HEK293 (cell line): ENCODE results near the gene MPZL3.

ENCODE experiments used
- CTCF ChIA-PET: fragments of 350-600 bp; formaldehyde crosslinking; extraction: SDS; loops from one replicate; lab custom pipeline; 2021; ENCODE audit warnings: antibody characterized with exemption; lab: Yijun Ruan, JAX
- POLR2A ChIA-PET: fragments of 300-600 bp; formaldehyde crosslinking; extraction: SDS; loops from one replicate; lab custom pipeline; 2020; ENCODE audit warnings: antibody characterized with exemption, inconsistent platforms; lab: Yijun Ruan, JAX
- H3K27ac ChIP-seq: fragments of 200-500 bp; sonication (Bioruptor generic); 2 replicates; pipeline ENCODE4 v1.5.1; 2014; ENCODE audit warnings: low read depth, low read length, control low read depth, inconsistent platforms; ENCODE audit errors: extremely low read depth
- H3K36me3 ChIP-seq, 2 experiments: fragments of 200-500 bp in 1 of 2; sonication (Bioruptor generic) in 1 of 2; 1 replicate in 1 of 2; 2 replicates in 1 of 2; pipeline ENCODE4 v1.5.1; 2014 to 2017; ENCODE audit warnings: inconsistent platforms in 2 of 2, low read length in 2 of 2; ENCODE audit not compliant: control insufficient read depth in 2 of 2, insufficient read depth in 1 of 2
- H3K4me1 ChIP-seq: fragments of 200-500 bp; sonication (Bioruptor generic); 2 replicates; pipeline ENCODE4 v1.5.1; 2014; ENCODE audit warnings: mild to moderate bottlenecking, low read length, inconsistent platforms; ENCODE audit not compliant: control insufficient read depth, insufficient read depth
- H3K4me3 ChIP-seq: 2 replicates; pipeline ENCODE4 v1.5.1; 2011; ENCODE audit warnings: low read depth, mild to moderate bottlenecking, control low read depth, low read length, moderate library complexity
- H3K9me3 ChIP-seq: fragments of 200-500 bp; sonication (Bioruptor generic); 2 replicates; pipeline ENCODE4 v1.5.1; 2014; ENCODE audit warnings: low read depth, low read length, inconsistent platforms; ENCODE audit not compliant: control insufficient read depth, insufficient read depth
- KLF1 ChIP-seq: fragments of 450-650 bp; formaldehyde crosslinking; IDR thresholded peaks from 2 replicates; pipeline ENCODE4 v1.5.1; 2016; ENCODE audit warnings: missing biosample characterization, missing genetic modification characterization
- KLF8 ChIP-seq: fragments of 450-650 bp; formaldehyde crosslinking; IDR thresholded peaks from 2 replicates; pipeline ENCODE4 v1.5.1; 2016; ENCODE audit warnings: missing biosample characterization, missing genetic modification characterization
- KLF9 ChIP-seq: fragments of 450-650 bp; formaldehyde crosslinking; IDR thresholded peaks from 2 replicates; pipeline ENCODE4 v1.5.1; 2016; ENCODE audit warnings: missing biosample characterization, missing genetic modification characterization, low read depth
- YY2 ChIP-seq: fragments of 450-650 bp; formaldehyde crosslinking; IDR thresholded peaks from 2 replicates; pipeline ENCODE4 v1.5.1; 2016; ENCODE audit warnings: missing biosample characterization, missing genetic modification characterization
- ZBTB20 ChIP-seq: fragments of 450-650 bp; formaldehyde crosslinking; IDR thresholded peaks from 2 replicates; pipeline ENCODE4 v1.5.1; 2016; ENCODE audit warnings: missing biosample characterization, missing genetic modification characterization
- ZBTB8A ChIP-seq: fragments of 450-650 bp; formaldehyde crosslinking; IDR thresholded peaks from 2 replicates; pipeline ENCODE4 v1.5.1; 2016; ENCODE audit warnings: missing biosample characterization, missing genetic modification characterization
- ZNF140 ChIP-seq: fragments of 450-650 bp; formaldehyde crosslinking; IDR thresholded peaks from 2 replicates; pipeline ENCODE4 v1.5.1; 2016; ENCODE audit warnings: missing biosample characterization, missing genetic modification characterization
- ZNF146 ChIP-seq: fragments of 450-650 bp; formaldehyde crosslinking; IDR thresholded peaks from 2 replicates; pipeline ENCODE4 v1.5.1; 2016; ENCODE audit warnings: missing biosample characterization, missing genetic modification characterization
- ZNF157 ChIP-seq: fragments of 450-650 bp; formaldehyde crosslinking; IDR thresholded peaks from 2 replicates; pipeline ENCODE4 v1.5.1; 2016; ENCODE audit warnings: missing biosample characterization, missing genetic modification characterization
- ZNF202 ChIP-seq: fragments of 450-650 bp; formaldehyde crosslinking; IDR thresholded peaks from 2 replicates; pipeline ENCODE4 v1.5.1; 2016; ENCODE audit warnings: missing biosample characterization, missing genetic modification characterization, borderline replicate concordance
- ZNF37A ChIP-seq: fragments of 450-650 bp; IDR thresholded peaks from 2 replicates; pipeline ENCODE4 v1.5.1; 2018; ENCODE audit warnings: missing biosample characterization, missing genetic modification characterization
- ZNF426 ChIP-seq: fragments of 450-650 bp; formaldehyde crosslinking; IDR thresholded peaks from 2 replicates; pipeline ENCODE4 v1.5.1; 2017; ENCODE audit warnings: missing biosample characterization, missing genetic modification characterization, mild to moderate bottlenecking, inconsistent platforms, moderate library complexity
- ZNF488 ChIP-seq: fragments of 450-650 bp; formaldehyde crosslinking; IDR thresholded peaks from 2 replicates; pipeline ENCODE4 v1.5.1; 2016; ENCODE audit warnings: missing biosample characterization, missing genetic modification characterization
- ZNF529 ChIP-seq: fragments of 450-650 bp; formaldehyde crosslinking; IDR thresholded peaks from 2 replicates; pipeline ENCODE4 v1.5.1; 2017; ENCODE audit warnings: missing genetic modification characterization, missing biosample characterization; ENCODE audit not compliant: insufficient replicate concordance
- ZNF580 ChIP-seq: fragments of 450-650 bp; formaldehyde crosslinking; IDR thresholded peaks from 2 replicates; pipeline ENCODE4 v1.5.1; 2016; ENCODE audit warnings: missing biosample characterization, missing genetic modification characterization
- ZNF585B ChIP-seq: fragments of 450-650 bp; formaldehyde crosslinking; IDR thresholded peaks from 2 replicates; pipeline ENCODE4 v1.5.1; 2016; ENCODE audit warnings: missing biosample characterization, missing genetic modification characterization
- ZNF596 ChIP-seq: fragments of 450-650 bp; IDR thresholded peaks from 2 replicates; pipeline ENCODE4 v1.5.0; 2018; ENCODE audit warnings: missing biosample characterization, mild to moderate bottlenecking, missing genetic modification characterization, moderate library complexity
- ZNF621 ChIP-seq: fragments of 450-650 bp; formaldehyde crosslinking; IDR thresholded peaks from 2 replicates; pipeline ENCODE4 v1.5.1; 2017; ENCODE audit warnings: missing biosample characterization, missing genetic modification characterization
- ZNF624 ChIP-seq: fragments of 450-650 bp; formaldehyde crosslinking; IDR thresholded peaks from 2 replicates; pipeline ENCODE4 v1.5.1; 2017; ENCODE audit warnings: missing biosample characterization, missing genetic modification characterization
- ZNF626 ChIP-seq: fragments of 450-650 bp; sonication (Bioruptor Pico); formaldehyde crosslinking; IDR thresholded peaks from 2 replicates; pipeline ENCODE4 v1.5.1; 2018; ENCODE audit warnings: missing biosample characterization, missing genetic modification characterization, inconsistent platforms
- ZNF660 ChIP-seq: fragments of 450-650 bp; IDR thresholded peaks from 2 replicates; pipeline ENCODE4 v1.5.1; 2018; ENCODE audit warnings: missing biosample characterization, mild to moderate bottlenecking, missing genetic modification characterization
- ZNF677 ChIP-seq: fragments of 450-650 bp; IDR thresholded peaks from 2 replicates; pipeline ENCODE4 v1.5.0; 2018; ENCODE audit warnings: missing biosample characterization, mild to moderate bottlenecking, missing genetic modification characterization, moderate library complexity
- ZNF843 ChIP-seq: fragments of 450-650 bp; formaldehyde crosslinking; IDR thresholded peaks from 2 replicates; pipeline ENCODE4 v1.5.1; 2016; ENCODE audit warnings: missing biosample characterization, missing genetic modification characterization
- TF ChIP-seq, protein P1 (sequence below): IDR thresholded peaks from 2 replicates; pipeline ENCODE4 v1.6.1; 2011; ENCODE audit warnings: mild to moderate bottlenecking, low read depth, low read length, borderline replicate concordance
- TF ChIP-seq, protein P2 (sequence below): fragments of 450-650 bp; formaldehyde crosslinking; IDR thresholded peaks from 2 replicates; pipeline ENCODE4 v1.5.1; 2016; ENCODE audit warnings: missing biosample characterization, missing genetic modification characterization, low read depth
- TF ChIP-seq, protein P3 (sequence below): fragments of 450-650 bp; formaldehyde crosslinking; IDR thresholded peaks from 2 replicates; pipeline ENCODE4 v1.5.1; 2017; ENCODE audit warnings: missing biosample characterization, missing genetic modification characterization

Gene MPZL3

GRCh38 chr11:118213201-118213600, 39.0 kb downstream of the MPZL3 start:
- Histone ChIP-seq H3K27ac (no peak overlapping the region), H3K4me3 (no peak overlapping the region), H3K9me3 (no peaks in the 10 kb centered on the region), H3K4me1 (no peaks in the 10 kb centered on the region), H3K36me3 (no peaks in the 10 kb centered on the region)
- CTCF ChIA-PET = interaction anchor here (0.6 to 4.7 kb wide), 6 partner anchors 14 to 1392 kb away, joined by 3 to 30 read pairs (median 4); no protein-coding TSS in a partner anchor
- TF ChIP-seq ZBTB8A (tag by site-specific recombination) (no peak), ZNF426 (tag by site-specific recombination) (no peak), KLF8 (tag by site-specific recombination) (no peak), ZNF157 (tag by site-specific recombination) (no peak), KLF1 (tag by site-specific recombination) (no peak), YY2 (tag by site-specific recombination) (no peak), ZBTB20 (no peak), KLF9 (tag by site-specific recombination) (no peak), ZNF488 (tag by site-specific recombination) (no peak), ZNF529 (tag by site-specific recombination) (no peak), ZNF660 (tag by site-specific recombination) (no peak)
- POLR2A ChIA-PET = no interaction called here

DNA sequence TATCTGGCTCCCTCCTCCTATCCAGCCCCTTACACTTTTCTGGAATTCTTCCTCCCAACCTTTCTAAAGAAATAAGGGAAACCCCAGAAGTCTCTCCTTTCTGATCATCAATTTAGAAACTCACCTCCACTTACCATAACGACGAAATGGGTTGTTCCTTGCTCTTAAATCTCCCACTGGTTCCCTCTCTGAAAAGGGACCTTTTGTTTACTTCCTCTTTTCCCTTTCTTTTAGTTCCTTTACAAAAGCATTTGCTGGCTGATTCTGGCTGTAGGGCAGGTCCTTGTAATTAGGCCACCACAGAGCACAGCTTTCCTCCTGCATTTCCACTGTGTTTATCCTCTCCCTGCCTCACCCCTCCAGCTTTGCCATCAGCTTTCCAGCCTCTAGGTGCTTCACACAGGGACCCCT, 39.4 kb downstream of the MPZL3 start:
- Histone ChIP-seq H3K4me3 (no peak overlapping the region), H3K9me3 (no peaks in the 10 kb centered on the region), H3K36me3 (no peaks in the 10 kb centered on the region), H3K27ac (no peak overlapping the region), H3K4me1 (no peaks in the 10 kb centered on the region)
- ChIA-PET POLR2A (no interaction called here), CTCF (interaction anchor here (0.6 to 4.7 kb wide), 3 partner anchors 14 to 273 kb away, joined by 3 to 30 read pairs (median 4); no protein-coding TSS in a partner anchor)
- TF ChIP-seq, protein P1, sequence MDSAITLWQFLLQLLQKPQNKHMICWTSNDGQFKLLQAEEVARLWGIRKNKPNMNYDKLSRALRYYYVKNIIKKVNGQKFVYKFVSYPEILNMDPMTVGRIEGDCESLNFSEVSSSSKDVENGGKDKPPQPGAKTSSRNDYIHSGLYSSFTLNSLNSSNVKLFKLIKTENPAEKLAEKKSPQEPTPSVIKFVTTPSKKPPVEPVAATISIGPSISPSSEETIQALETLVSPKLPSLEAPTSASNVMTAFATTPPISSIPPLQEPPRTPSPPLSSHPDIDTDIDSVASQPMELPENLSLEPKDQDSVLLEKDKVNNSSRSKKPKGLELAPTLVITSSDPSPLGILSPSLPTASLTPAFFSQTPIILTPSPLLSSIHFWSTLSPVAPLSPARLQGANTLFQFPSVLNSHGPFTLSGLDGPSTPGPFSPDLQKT = no peak
- TF ChIP-seq ZNF596 (no peak), ZNF624 (tag by site-specific recombination) (no peak), ZNF585B (tag by site-specific recombination) (no peak), ZNF621 (tag by site-specific recombination) (no peak), ZNF37A (tag by site-specific recombination) (no peak), ZNF843 (no peak)

DNA sequence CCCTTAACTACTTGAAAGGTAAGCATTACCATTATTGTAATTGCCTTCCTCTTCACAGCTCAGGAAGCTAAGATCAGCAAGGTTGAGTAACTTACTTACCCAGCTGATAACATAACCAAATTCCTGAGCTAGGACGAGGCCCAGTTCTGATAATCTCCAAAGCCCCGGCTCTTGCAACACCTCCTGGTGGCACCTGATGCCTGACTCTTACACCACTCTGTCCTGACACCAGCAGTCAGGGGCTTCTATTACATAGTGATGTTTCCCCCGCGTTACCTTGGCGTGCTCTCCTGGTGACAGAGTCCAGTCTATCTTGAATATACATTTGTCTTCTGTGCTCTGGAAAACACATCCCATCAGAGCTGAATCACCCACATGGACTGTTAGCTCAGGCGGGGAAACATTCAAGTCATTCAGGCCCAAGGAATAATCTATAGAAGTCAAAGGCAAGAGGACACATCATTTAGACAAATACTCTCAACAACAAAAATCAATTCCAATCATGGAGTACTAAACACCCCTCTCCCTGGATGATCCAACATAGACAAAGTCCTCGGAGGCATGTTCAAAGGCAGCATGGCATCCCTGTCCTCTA, 39.9 kb downstream of the MPZL3 start:
- Histone ChIP-seq H3K27ac (no peak overlapping the region), H3K4me3 (no peak overlapping the region)
- TF ChIP-seq, protein P2, sequence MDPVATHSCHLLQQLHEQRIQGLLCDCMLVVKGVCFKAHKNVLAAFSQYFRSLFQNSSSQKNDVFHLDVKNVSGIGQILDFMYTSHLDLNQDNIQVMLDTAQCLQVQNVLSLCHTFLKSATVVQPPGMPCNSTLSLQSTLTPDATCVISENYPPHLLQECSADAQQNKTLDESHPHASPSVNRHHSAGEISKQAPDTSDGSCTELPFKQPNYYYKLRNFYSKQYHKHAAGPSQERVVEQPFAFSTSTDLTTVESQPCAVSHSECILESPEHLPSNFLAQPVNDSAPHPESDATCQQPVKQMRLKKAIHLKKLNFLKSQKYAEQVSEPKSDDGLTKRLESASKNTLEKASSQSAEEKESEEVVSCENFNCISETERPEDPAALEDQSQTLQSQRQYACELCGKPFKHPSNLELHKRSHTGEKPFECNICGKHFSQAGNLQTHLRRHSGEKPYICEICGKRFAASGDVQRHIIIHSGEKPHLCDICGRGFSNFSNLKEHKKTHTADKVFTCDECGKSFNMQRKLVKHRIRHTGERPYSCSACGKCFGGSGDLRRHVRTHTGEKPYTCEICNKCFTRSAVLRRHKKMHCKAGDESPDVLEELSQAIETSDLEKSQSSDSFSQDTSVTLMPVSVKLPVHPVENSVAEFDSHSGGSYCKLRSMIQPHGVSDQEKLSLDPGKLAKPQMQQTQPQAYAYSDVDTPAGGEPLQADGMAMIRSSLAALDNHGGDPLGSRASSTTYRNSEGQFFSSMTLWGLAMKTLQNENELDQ = no peak
- TF ChIP-seq, protein P3, sequence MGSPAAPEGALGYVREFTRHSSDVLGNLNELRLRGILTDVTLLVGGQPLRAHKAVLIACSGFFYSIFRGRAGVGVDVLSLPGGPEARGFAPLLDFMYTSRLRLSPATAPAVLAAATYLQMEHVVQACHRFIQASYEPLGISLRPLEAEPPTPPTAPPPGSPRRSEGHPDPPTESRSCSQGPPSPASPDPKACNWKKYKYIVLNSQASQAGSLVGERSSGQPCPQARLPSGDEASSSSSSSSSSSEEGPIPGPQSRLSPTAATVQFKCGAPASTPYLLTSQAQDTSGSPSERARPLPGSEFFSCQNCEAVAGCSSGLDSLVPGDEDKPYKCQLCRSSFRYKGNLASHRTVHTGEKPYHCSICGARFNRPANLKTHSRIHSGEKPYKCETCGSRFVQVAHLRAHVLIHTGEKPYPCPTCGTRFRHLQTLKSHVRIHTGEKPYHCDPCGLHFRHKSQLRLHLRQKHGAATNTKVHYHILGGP (tag by site-specific recombination) = no peak
- no peak for TF ChIP-seq ZNF580
- TF ChIP-seq ZNF626 (tag by site-specific recombination) = no peak
- TF ChIP-seq ZNF146 (tag by site-specific recombination) = no peak
- TF ChIP-seq ZNF202 (tag by site-specific recombination) = no peak
- no peak for TF ChIP-seq ZNF677
- no peak for TF ChIP-seq ZNF140

More for the DNA sequence above, 39.9 kb downstream of the MPZL3 start:
- H3K4me1 ChIP-seq = no peaks in the 10 kb centered on the region
- ChIA-PET CTCF (interaction anchor here (1.0 to 4.7 kb wide), 5 partner anchors 10 to 141 kb away, joined by 4 to 31 read pairs (median 5); no protein-coding TSS in a partner anchor), POLR2A (no interaction called here)
- no peaks in the 10 kb centered on the region for H3K9me3 ChIP-seq
- H3K36me3 ChIP-seq = no peaks in the 10 kb centered on the region
